Transverse colon (tissue), 4 donors: ENCODE results near the gene TRRAP. TPM values are rescaled to one million over a fixed set of nuclear protein-coding genes. Genes with fewer than 3 reads are reported as not detected.

Experiments used
- DNase-seq: peaks from one replicate; pipeline ENCODE4 v3.0.0-alpha.2; 2019
- H3K27ac ChIP-seq, 4 donors: fragments of 200-600 bp; sonication (generic); 2 replicates each; pipeline ENCODE4 v1.5.1; 2016 to 2018; ENCODE audit warnings: inconsistent platforms in 4 of 4
- H3K27me3 ChIP-seq: fragments of 200-600 bp; sonication (generic); 2 replicates; pipeline ENCODE4 v1.5.1; 2017; ENCODE audit warnings: inconsistent platforms
- H3K36me3 ChIP-seq, 4 donors: fragments of 200-600 bp; sonication (generic); 2 replicates each; pipeline ENCODE4 v1.5.1; 2017 to 2019; ENCODE audit warnings: inconsistent platforms in 4 of 4
- H3K4me1 ChIP-seq, 4 donors: fragments of 200-600 bp; sonication (generic); 2 replicates each; pipeline ENCODE4 v1.5.1; 2017 to 2020; ENCODE audit warnings: inconsistent platforms in 4 of 4
- H3K4me3 ChIP-seq, 4 donors: fragments of 200-600 bp; sonication (generic); 1 replicate in 1 of 4; 2 replicates in 3 of 4; pipeline versions ENCODE4 v1.5.1 to v1.6.1; 2017 to 2019; ENCODE audit warnings: inconsistent platforms in 4 of 4
- H3K9me3 ChIP-seq, 2 donors: fragments of 200-600 bp; sonication (generic); 2 replicates each; pipeline ENCODE4 v1.5.1; 2017 to 2019; ENCODE audit warnings: inconsistent platforms in 2 of 2
- EP300 ChIP-seq: sonication (generic); formaldehyde crosslinking; IDR thresholded peaks from one replicate; pipeline ENCODE4 v1.6.1; 2017; ENCODE audit warnings: antibody characterized with exemption, low read depth
- POLR2A ChIP-seq: fragments of 450-650 bp; IDR thresholded peaks from one replicate; pipeline ENCODE4 v1.6.1; 2016; ENCODE audit warnings: antibody characterized with exemption, mild to moderate bottlenecking, moderate library complexity
- POLR2AphosphoS5 ChIP-seq, 3 donors: sonication (generic); formaldehyde crosslinking; IDR thresholded peaks; one replicate each; pipeline ENCODE4 v1.6.1; 2016; ENCODE audit warnings: antibody characterized with exemption in 3 of 3
- WGBS, 2 donors: methylation state at CpG; one replicate each; pipeline ENCODE4 v1.1.5; 2018; ENCODE audit warnings: low coverage in 1 of 2; 5-methylcytosine and 5-hydroxymethylcytosine counted together
- in situ Hi-C, 4 donors: fragments of 200-750 bp; cut with MboI; loops; one replicate each; pipeline versions ENCODE4 v1.15.0 to v1.15.1; 2017; ENCODE audit warnings: low sequenced_read_pairs in 3 of 4, low pct_ligation_motif_present in 1 of 4, low pct_unique_long_range_greater_than_20kb in 1 of 4
- intact Hi-C: fragments of 100-400 bp; cut with DNase I; formaldehyde crosslinking; loops from one replicate; pipeline ENCODE4 v1.15.1; 2023; ENCODE audit warnings: low total_unique reads
- total RNA-seq, 4 donors: library from RNA; depleted of rRNA; stranded (reverse); fragments of >200 nt; gene quantifications; one replicate each; pipeline ENCODE4 v1.1.0, GENCODE V29; 2016
- TF ChIP-seq, protein P1 (sequence below), 5 experiments: fragments of 200-600 bp in 3 of 5; fragments of 450-650 bp in 2 of 5; sonication (generic) in 3 of 5; IDR thresholded peaks; 1 replicate in 2 of 5; 2 replicates in 3 of 5; pipeline ENCODE4 v1.5.1; 2016 to 2017; ENCODE audit warnings: antibody characterized with exemption in 5 of 5, inconsistent platforms in 3 of 5, mild to moderate bottlenecking in 2 of 5, moderate library complexity in 1 of 5

The TRRAP gene
- total RNA-seq, 4 donors from 2014 or later, result 27.3 to 73.3 (median 38.0) TPM

DNA sequence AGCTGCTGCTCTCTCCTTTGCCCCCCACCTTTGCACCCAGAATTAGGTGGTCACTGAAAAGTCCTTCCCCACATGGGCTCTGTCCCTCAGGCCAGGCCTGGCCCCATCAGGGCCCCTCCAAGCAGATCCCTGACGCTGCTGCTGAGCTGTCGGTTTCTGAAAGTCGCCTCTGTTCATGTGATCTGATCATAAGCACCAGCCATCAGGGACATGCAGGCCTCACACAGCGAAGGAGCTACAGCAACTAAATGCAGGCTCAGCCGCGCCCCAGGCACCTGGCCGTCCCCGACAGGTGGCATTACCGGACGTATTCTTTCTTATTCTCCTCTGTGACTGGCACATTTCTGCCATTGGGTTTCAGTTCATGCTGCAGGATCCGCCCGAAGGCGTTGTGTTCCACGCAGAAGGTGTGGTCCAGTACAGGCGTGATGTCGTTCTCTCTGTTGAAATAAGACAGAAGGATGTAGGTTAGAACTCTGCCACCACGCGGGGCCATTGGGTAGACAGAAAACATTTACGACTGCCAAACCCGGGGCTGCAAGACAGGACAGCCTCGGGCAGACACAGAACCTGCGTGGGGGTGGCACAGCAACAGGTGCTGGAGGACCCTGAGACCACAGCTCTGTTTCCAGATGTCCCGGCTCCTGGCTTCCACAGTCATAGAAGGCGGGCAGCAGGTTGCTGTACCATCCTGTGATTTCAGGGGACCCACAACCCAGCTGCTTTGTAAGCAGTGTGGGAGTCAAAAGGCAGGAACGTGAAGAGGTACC lies 159.9 kb downstream of the TRRAP start:
- Histone ChIP-seq H3K4me3 (no peak overlapping the region), H3K27me3 (no peaks in the 10 kb centered on the region), H3K4me1 (peaks cover 10 to 31% (median 20%) of the 10 kb centered on the region in 4 donors), H3K36me3 (peaks cover 0 to 49% (median 19%) of the 10 kb centered on the region in 4 donors), H3K9me3 (no peaks in the 10 kb centered on the region), H3K27ac (peak overlapping the region in 2 of 4 donors; percentile 11 to 50)
- in situ Hi-C loops, result loop anchor here in 1 of 4 donors (10.0 kb wide), 1 partner anchor 277 kb away; no protein-coding TSS in a partner anchor
- TF ChIP-seq POLR2AphosphoS5 (IDR thresholded peaks at IDR 0.05), result no peak
- TF ChIP-seq EP300, result no peak
- TF ChIP-seq, protein P1, sequence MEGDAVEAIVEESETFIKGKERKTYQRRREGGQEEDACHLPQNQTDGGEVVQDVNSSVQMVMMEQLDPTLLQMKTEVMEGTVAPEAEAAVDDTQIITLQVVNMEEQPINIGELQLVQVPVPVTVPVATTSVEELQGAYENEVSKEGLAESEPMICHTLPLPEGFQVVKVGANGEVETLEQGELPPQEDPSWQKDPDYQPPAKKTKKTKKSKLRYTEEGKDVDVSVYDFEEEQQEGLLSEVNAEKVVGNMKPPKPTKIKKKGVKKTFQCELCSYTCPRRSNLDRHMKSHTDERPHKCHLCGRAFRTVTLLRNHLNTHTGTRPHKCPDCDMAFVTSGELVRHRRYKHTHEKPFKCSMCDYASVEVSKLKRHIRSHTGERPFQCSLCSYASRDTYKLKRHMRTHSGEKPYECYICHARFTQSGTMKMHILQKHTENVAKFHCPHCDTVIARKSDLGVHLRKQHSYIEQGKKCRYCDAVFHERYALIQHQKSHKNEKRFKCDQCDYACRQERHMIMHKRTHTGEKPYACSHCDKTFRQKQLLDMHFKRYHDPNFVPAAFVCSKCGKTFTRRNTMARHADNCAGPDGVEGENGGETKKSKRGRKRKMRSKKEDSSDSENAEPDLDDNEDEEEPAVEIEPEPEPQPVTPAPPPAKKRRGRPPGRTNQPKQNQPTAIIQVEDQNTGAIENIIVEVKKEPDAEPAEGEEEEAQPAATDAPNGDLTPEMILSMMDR (IDR thresholded peaks at IDR 0.05), result peak in 1 of 5 experiments; percentile 24
- no peak for TF ChIP-seq POLR2A
- 89% methylated on average over 25 of the region's 25 CpGs; no CpG with 5 or more reads in 1 of the 2 donors for WGBS, 2 donors
- intact Hi-C loops, result no loop called here
- DNase-seq, result peak; percentile 19

DNA sequence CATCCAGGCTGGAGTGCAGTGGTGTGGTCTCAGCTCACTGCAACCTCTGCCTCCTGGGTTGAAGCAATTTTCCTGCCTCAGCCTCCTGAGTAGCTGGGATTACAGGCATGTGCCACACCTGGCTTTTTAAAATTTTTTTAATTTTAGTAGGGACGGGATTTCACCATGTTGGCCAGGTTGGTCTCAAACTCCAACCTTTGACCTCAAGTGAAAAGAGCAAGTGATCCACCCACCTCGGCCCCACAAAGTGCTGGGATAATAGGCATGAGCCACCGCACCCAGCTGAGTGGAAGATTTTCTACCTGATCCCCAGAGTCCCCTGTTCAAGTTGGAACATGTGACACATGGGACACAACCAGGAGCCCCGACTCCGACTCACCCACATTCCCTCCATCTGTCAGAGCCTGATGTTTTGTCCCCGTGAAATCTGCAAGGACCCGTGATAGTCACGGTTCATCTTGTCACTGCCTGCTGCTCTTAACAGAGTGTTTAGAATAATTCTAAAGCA lies 161.1 kb downstream of the TRRAP start:
- Histone ChIP-seq H3K27me3 (no peaks in the 10 kb centered on the region), H3K27ac (peak overlapping the region in 1 of 4 donors; percentile 29), H3K36me3 (peaks cover 0 to 44% (median 19%) of the 10 kb centered on the region in 4 donors), H3K4me3 (no peak overlapping the region), H3K9me3 (no peaks in the 10 kb centered on the region), H3K4me1 (peaks cover 10 to 33% (median 20%) of the 10 kb centered on the region in 4 donors)
- intact Hi-C loops (no loop called here), in situ Hi-C loops (loop anchor here in 1 of 4 donors (10.0 kb wide), 1 partner anchor 275 kb away; no protein-coding TSS in a partner anchor)
- DNase-seq, result no peak
- TF ChIP-seq, protein P1 (IDR thresholded peaks at IDR 0.05), result no peak
- TF ChIP-seq POLR2AphosphoS5 (IDR thresholded peaks at IDR 0.05) (no peak), POLR2A (no peak), EP300 (no peak)
- WGBS, 2 donors, result 60 to 72% methylated on average over 2 to 8 of the region's 8 CpGs

- 65 to 84% methylated on average over 19 to 31 of the region's 31 CpGs for WGBS, 2 donors
- Histone ChIP-seq H3K4me1 (peaks cover 10 to 33% (median 20%) of the 10 kb centered on the region in 4 donors), H3K36me3 (peaks cover 0 to 43% (median 18%) of the 10 kb centered on the region in 4 donors), H3K9me3 (no peaks in the 10 kb centered on the region), H3K27ac (peak overlapping the region; percentile 54 to 77 (median 71)), H3K4me3 (no peak overlapping the region), H3K27me3 (no peaks in the 10 kb centered on the region)
- peak; percentile 85 for DNase-seq
- in situ Hi-C loops, result loop anchor here in 3 of 4 donors (5.0 to 10.0 kb wide), 3 partner anchors 104 to 274 kb away; partner anchors contain the start of gene SMURF1 (in 1 of the 3)
- intact Hi-C loops, result loop anchor here (2.0 kb wide), 1 partner anchor 272 kb away; no protein-coding TSS in a partner anchor
- TF ChIP-seq POLR2AphosphoS5 (IDR thresholded peaks at IDR 0.05) (peak in 1 of 3 donors; percentile 33), POLR2A (no peak), EP300 (no peak)
- TF ChIP-seq, protein P1 (IDR thresholded peaks at IDR 0.05), result peak; percentile 72 to 89 (median 79)
These were observed 162.0 kb downstream of the TRRAP start for GRCh38 chr7:99040104-99040958.
